Pancreas (tissue), 10 donors: ENCODE measurements around the gene ATP5F1D. TPM values are rescaled to one million over a fixed set of nuclear protein-coding genes. Genes with fewer than 3 reads are reported as not detected.
A peak's percentile ranks its signal among the peaks of the same experiment; 100 is the strongest.
"Not testable (repeated sequence)": the region's sequence is repeated elsewhere in the genome, so short reads cannot be mapped to it uniquely, and the experiment has no call there.

Experiments used
- ATAC-seq, 4 donors: fragments of 200-7000 bp; cut with Tn5 transposase; one replicate each; pipeline versions ENCODE4 v1.8.0 to v1.9.1; 2020; ENCODE audit warnings: mild to moderate bottlenecking in 4 of 4, moderate library complexity in 4 of 4
- DNase-seq, 6 donors: peaks; one replicate each; pipeline ENCODE4 v3.0.0-alpha.2; 2020
- FAIRE-seq: peaks from 2 replicates; lab custom pipeline; 2012; peaks lifted over from hg19 to GRCh38; lab: Jason Lieb, UNC
- H3K27ac ChIP-seq, 4 donors: fragments of 200-600 bp; sonication (generic); 1 replicate in 3 of 4; 2 replicates in 1 of 4; pipeline versions ENCODE4 v1.5.0 to v1.8.0; 2020
- H3K27me3 ChIP-seq, 4 donors: fragments of 200-600 bp; one replicate each; pipeline ENCODE4 v1.8.0; 2021
- H3K36me3 ChIP-seq, 3 donors: fragments of 200-600 bp; sonication (generic) in 1 of 3; one replicate each; pipeline versions ENCODE4 v1.5.0 to v1.8.0; 2020 to 2021
- H3K4me1 ChIP-seq, 3 donors: fragments of 200-600 bp; one replicate each; pipeline ENCODE4 v1.8.0; 2021
- H3K4me3 ChIP-seq, 4 donors: fragments of 200-600 bp; sonication (generic) in 2 of 4; one replicate each; pipeline versions ENCODE4 v1.5.0 to v1.8.0; 2020 to 2021
- H3K9me3 ChIP-seq, 4 donors: fragments of 200-600 bp; one replicate each; pipeline ENCODE4 v1.8.0; 2021
- WGBS, 2 donors: extraction: QIAGEN DNeasy Blood & Tissue Kit; methylation state at CpG; one replicate each; pipeline ENCODE4 v1.1.7; 2013; 5-methylcytosine and 5-hydroxymethylcytosine counted together
- intact Hi-C, 3 donors: fragments of 100-400 bp; cut with DNase I; formaldehyde crosslinking; loops; one replicate each; pipeline versions ENCODE4 v1.11.1 to v1.14.2; 2022
- polyA plus RNA-seq, 2 donors: library from polyadenylated mRNA; stranded (reverse); fragments of 200-250 nt; gene quantifications; one replicate each; pipeline ENCODE4 v1.2.3, GENCODE V29; 2013
- total RNA-seq, 6 donors: library from RNA; stranded (reverse); fragmentation: NEBNext Ultra II Directional in 4 of 6; extraction: Animal tissue kit (Norgen Biotek cat#: 25700) in 4 of 6; gene quantifications; one replicate each; pipeline versions ENCODE4 v1.2.1 to v1.2.4, GENCODE V29; 2021 to 2023
- TF ChIP-seq, protein P1 (sequence below), 4 donors: fragments of 200-600 bp; sonication (generic) in 3 of 4; IDR thresholded peaks; one replicate each; pipeline versions ENCODE4 v1.5.0 to v1.8.0; 2021; ENCODE audit warnings: antibody characterized with exemption in 4 of 4
- donor health status: healthy with polysubstance abuse.
- donor health status: DM: no; HTN: no; CAD: no; lungs with moderate emphysema.
- donor health status: DM: no; HTN: no; CAD: no.
- donor health status: control.
- donor health status: control.
- donor health status: Bipolar disorder and iron deficiency.
- donor health status: DM: yes; HTN: yes; CAD: no.
- donor health status: DM: no; HTN: no; CAD: no.
- donor health status: DM: no; HTN: no; CAD: no.
- donor health status: DM: yes; HTN: yes; CAD: no.

ATP5F1D gene
- total and polyA plus RNA-seq, 8 donors = 97.3 to 515 (median 167) TPM

DNA sequence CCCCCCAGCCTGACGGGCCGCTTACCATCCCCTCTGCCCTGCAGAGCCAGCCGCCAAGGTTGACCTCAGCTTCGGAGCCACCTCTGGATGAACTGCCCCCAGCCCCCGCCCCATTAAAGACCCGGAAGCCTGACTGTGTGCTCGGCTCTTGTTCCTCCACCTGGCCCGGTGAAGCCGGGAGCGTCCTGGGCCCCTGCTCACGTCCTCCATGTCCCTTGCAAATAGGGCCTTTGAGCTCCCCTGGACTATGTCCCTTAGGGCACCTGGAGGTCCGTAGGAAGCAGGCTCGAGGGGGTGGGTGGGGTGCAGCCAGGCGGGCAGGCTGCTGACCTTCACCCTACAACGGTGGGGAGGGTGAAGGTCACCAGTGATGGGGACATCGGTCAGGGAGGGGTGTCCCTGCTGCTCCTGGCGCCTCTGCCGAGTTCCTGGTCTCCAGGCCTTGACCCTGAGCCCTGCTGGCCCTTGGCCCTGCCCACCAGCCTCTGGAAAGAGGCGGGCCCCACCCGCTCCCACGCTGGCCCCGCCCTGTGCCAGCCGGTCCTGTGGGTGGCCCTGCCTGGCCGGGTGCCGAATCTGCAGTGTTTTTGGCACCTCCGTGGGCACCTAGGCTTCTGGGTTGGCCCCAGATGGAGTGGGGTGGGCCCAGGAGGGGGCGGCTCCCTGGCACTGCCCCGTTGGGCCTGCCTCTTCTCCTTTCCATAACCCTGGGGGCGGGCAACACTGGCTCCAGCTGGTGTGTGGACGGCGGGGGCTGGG, 3.3 kb downstream of the ATP5F1D start:
- WGBS, 2 donors = 6 to 8% methylated on average over 30 to 31 of the region's 31 CpGs
- TF ChIP-seq, protein P1, sequence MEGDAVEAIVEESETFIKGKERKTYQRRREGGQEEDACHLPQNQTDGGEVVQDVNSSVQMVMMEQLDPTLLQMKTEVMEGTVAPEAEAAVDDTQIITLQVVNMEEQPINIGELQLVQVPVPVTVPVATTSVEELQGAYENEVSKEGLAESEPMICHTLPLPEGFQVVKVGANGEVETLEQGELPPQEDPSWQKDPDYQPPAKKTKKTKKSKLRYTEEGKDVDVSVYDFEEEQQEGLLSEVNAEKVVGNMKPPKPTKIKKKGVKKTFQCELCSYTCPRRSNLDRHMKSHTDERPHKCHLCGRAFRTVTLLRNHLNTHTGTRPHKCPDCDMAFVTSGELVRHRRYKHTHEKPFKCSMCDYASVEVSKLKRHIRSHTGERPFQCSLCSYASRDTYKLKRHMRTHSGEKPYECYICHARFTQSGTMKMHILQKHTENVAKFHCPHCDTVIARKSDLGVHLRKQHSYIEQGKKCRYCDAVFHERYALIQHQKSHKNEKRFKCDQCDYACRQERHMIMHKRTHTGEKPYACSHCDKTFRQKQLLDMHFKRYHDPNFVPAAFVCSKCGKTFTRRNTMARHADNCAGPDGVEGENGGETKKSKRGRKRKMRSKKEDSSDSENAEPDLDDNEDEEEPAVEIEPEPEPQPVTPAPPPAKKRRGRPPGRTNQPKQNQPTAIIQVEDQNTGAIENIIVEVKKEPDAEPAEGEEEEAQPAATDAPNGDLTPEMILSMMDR (IDR thresholded peaks at IDR 0.05) = no peak
- H3K9me3 ChIP-seq = no peaks in the 10 kb centered on the region
- H3K27me3 ChIP-seq = no peaks in the 10 kb centered on the region
- ATAC-seq = peak; percentile 1 to 15 (median 3)
- H3K36me3 ChIP-seq = no peaks in the 10 kb centered on the region
- peaks cover 49 to 58% (median 53%) of the 10 kb centered on the region in 3 donors for H3K4me1 ChIP-seq
- peak overlapping the region; percentile 49 to 79 (median 67) for H3K27ac ChIP-seq
- peak overlapping the region in 2 of 4 donors; percentile 4 to 23 for H3K4me3 ChIP-seq
- intact Hi-C loops = loop anchor here in 1 of 3 donors (2.0 kb wide), 1 partner anchor 22 kb away; no protein-coding TSS in a partner anchor
- peak; percentile 74 to 89 (median 78) for DNase-seq
- no peak for FAIRE-seq

DNA sequence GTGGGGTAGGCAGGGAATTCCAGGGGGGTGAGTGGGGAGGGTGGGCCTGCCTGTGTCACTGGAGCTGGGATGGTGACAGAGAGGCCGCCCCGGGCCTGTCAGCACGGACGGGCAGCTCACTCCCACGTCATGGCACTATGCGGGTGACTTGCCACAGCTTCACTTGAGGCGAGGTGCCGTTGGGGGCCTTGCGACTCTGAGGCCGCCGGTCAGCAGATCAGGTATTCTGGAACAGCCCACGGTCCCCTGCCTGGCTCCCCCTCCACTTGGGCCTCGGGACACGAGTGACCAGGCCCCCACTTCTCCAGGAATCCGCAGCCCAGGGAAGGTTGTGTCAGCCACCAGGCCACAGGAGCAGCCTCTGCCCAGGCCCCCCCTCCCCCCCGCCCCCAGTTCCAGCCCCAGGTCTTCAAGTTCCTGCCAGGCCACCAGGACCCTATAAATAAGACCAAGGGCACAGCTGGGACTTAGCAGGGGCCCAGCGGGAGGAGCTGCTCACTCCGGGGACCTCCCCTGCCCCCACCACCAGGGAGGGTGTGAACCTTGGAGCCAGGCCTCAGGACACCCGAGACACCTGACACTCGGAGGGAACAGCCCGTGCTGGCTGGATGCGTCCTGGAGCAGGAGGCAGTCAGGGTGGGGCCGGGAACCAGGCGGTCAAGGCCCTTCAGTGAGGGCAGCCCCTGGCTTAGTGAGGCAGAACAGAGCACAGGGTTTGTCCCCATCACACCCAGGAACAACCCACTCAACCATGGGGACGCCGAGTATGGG, 4.1 kb downstream of the ATP5F1D start:
- no peak for FAIRE-seq
- WGBS, 2 donors = 41 to 45% methylated on average over 25 to 26 of the region's 26 CpGs
- DNase-seq = peak in 5 of 6 donors; percentile 60 to 87 (median 62)
- Histone ChIP-seq H3K4me1 (peaks cover 44 to 54% (median 52%) of the 10 kb centered on the region in 3 donors), H3K36me3 (no peaks in the 10 kb centered on the region), H3K9me3 (no peaks in the 10 kb centered on the region), H3K27me3 (no peaks in the 10 kb centered on the region), H3K27ac (peak overlapping the region; percentile 49 to 79 (median 67)), H3K4me3 (peak overlapping the region in 1 of 4 donors; percentile 23)
- ATAC-seq = no peak
- TF ChIP-seq, protein P1 (IDR thresholded peaks at IDR 0.05) = no peak
- intact Hi-C loops = loop anchor here in 1 of 3 donors (2.0 kb wide), 1 partner anchor 21 kb away; no protein-coding TSS in a partner anchor

DNA sequence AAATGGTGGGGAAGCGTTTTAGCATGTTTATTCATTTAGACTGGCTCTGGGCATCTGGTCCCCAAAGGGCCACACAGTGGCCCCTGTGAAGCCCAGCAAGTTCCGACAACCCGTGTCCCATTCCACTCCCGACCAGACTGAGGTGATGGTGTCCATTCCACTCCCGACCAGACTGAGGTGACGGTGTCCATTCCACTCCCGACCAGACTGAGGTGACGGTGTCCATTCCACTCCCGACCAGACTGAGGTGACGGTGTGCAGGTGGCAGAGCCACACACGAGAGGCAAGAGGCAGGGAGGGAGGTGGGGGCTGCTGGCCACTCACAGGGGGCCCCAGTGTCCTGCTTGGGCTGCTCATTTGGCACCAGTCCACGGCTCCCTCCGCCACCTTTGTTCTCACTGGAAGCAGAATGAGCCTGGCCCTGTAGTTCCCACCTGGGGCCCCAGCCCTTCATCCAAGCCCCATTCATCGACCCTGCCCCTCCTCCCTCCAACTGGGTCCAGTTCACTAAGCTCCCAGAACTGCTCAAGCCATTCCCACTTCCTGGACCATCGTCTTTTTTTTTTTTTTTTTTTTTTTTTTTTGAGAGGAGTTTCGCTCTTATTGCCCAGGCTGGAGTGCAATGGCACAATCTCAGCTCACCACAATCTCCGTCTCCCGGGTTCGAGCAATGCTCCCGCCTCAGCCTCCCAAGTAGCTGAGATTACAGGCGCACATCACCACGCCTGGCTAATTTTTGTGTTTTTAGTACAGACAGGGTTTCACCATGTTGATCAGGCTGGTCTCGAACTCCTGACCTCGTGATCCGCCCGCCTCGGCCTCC, 4.9 kb downstream of the ATP5F1D start:
- H3K27me3 ChIP-seq, H3K36me3 ChIP-seq, H3K4me3 ChIP-seq, ATAC-seq, H3K9me3 ChIP-seq, FAIRE-seq, intact Hi-C loops: not testable (repeated sequence)
- DNase-seq = peak in 5 of 6 donors; percentile 57 to 87 (median 65)
- WGBS, 2 donors = 73 to 81% methylated on average over 25 to 27 of the region's 27 CpGs
- Histone ChIP-seq H3K4me1 (peaks cover 39 to 46% (median 45%) of the 10 kb centered on the region in 3 donors), H3K27ac (peak overlapping the region; percentile 8 to 79 (median 60))

DNA sequence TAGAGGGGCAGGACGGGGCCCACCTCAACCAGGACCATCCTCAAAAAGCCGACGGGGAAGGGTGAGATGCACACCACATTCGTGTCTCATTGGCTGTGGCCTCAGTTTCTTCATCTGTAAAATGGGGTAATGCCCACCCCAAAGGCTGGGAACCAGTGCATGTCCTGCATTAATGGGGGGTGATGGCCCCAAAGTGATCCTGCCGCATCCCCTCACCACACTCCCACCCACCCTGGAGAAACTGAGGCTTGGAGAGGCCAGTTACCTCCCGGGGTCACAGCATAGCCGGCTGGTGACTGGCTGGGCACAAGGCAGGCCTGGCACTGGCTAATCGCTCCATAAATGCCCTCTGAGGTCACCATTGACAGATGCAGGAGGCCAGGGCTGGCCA, 6.2 kb downstream of the ATP5F1D start:
- TF ChIP-seq, protein P1 (IDR thresholded peaks at IDR 0.05) = no peak
- Histone ChIP-seq H3K4me1 (peaks cover 36 to 41% (median 39%) of the 10 kb centered on the region in 3 donors), H3K9me3 (no peaks in the 10 kb centered on the region), H3K27me3 (no peaks in the 10 kb centered on the region), H3K27ac (peak overlapping the region; percentile 95 to 97 (median 96)), H3K36me3 (no peaks in the 10 kb centered on the region), H3K4me3 (peak overlapping the region; percentile 51 to 96 (median 76))
- peak in 1 of 4 donors; percentile 1 for ATAC-seq
- intact Hi-C loops = no loop called here
- peak in 2 of 6 donors; percentile 54 to 86 for DNase-seq
- WGBS, 2 donors = 57 to 59% methylated on average over 8 of the region's 8 CpGs
- FAIRE-seq = no peak
